Astrocyte of the cerebellum (primary cell): ENCODE measurements around the gene NFYA.

Experiments used
- DNase-seq: peaks from one replicate; pipeline ENCODE4 v3.0.0-alpha.2; 2011; ENCODE audit warnings: low read depth
- H3K4me3 ChIP-seq: 2 replicates; pipeline ENCODE4 v1.5.1; 2011; ENCODE audit warnings: mild to moderate bottlenecking, low read depth, low read length, moderate library complexity
- CTCF ChIP-seq: IDR thresholded peaks from 2 replicates; pipeline ENCODE4 v1.5.1; 2012; ENCODE audit warnings: low read length, low read depth, moderate library complexity, mild to moderate bottlenecking; ENCODE audit errors: missing control alignments
- in situ Hi-C: cut with HindIII; loops from 2 replicates; pipeline ENCODE4 v1.10.0; 2017; ENCODE audit warnings: low sequenced_read_pairs

The NFYA gene

GRCh38 chr6:41066867-41067304, 5.9 kb upstream of the NFYA start:
- in situ Hi-C loops = loop anchor here (25.0 kb wide), 1 partner anchor 1705 kb away; no protein-coding TSS in a partner anchor
- peak; percentile 78 for TF ChIP-seq CTCF
- peak; percentile 76 for DNase-seq
- H3K4me3 ChIP-seq = no peak overlapping the region

DNA sequence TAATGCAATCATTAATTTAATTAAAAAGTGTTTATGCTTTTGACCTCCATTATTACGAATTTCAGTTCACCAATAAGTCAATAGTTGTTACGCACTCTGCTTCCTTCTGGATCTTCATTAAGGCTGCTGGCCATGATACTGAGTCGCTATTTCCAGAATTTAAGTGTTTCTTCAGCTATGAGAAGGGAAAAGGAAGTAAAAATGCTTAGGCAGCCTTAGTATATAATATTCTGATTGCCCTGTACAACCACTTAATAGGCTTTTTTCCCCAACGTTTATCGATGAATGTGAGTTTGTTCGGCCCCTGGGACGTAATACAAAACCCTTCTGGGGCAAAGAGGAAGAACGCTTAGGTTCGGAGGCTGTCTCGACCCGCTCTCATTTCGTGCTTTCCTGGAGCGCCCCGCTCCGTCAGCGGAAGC, 1.3 kb upstream of the NFYA start:
- in situ Hi-C loops = loop anchor here (25.0 kb wide), 1 partner anchor 1709 kb away; no protein-coding TSS in a partner anchor
- peak overlapping the region; percentile 88 for H3K4me3 ChIP-seq

DNA sequence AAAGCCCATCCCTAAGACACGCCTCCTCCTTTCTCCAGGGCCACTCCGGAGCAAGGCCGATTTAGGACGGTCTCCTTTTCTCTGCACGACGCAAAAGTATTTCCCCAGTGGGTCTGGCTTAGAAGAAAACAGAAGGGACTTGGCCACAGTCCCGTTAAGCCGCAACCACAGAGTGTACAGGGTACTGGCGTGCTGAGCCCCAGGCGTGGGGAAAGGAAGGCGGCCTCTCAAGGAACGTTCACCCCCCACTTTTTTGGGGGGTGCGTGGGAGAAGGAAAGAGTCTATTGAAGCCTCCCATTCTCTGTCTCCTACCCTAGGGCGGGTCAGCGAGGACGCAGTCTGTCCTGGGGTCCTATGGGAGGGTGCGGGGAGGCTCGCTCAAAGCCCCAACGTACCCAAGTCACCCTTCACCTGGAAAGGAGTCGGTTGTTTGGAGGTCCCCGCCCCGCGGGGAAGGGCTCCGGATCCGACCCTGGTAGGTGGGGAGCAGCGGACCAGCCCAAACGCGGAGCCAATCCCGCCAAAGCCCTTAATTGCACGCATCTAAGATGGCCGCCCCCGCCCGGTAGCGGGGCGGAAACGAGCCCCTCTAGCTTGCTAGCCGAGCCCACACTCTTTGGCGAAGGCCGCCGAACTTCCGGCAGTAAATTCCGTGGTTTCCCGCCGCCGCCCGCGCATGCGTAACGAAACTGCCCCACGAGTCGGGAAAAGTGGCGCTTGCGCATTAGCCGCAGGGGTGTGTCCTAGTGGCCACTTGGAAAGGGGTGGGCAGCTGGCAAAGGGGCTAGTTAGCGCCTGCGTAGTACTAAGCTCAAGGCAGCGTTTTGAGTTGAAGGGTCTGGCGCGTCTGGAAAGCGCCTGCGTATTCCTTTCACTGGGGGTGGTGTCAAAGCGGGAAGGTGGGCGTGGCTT, 595 bp upstream of the NFYA start, which contains the start of gene OARD1:
OARD1 (minus strand) TSS at position 434 of the 913 bp plus-strand sequence. CDS start 722 bp downstream, outside the sequence.
- peak; percentile 99 for DNase-seq
- in situ Hi-C loops = loop anchor here (25.0 kb wide), 1 partner anchor 1710 kb away; no protein-coding TSS in a partner anchor
- H3K4me3 ChIP-seq = peak within 1 kb of the TSS; percentile 88
- no peak for TF ChIP-seq CTCF

More for the DNA sequence above, 1.3 kb upstream of the NFYA start:
- no peak for DNase-seq
- no peak for TF ChIP-seq CTCF

DNA sequence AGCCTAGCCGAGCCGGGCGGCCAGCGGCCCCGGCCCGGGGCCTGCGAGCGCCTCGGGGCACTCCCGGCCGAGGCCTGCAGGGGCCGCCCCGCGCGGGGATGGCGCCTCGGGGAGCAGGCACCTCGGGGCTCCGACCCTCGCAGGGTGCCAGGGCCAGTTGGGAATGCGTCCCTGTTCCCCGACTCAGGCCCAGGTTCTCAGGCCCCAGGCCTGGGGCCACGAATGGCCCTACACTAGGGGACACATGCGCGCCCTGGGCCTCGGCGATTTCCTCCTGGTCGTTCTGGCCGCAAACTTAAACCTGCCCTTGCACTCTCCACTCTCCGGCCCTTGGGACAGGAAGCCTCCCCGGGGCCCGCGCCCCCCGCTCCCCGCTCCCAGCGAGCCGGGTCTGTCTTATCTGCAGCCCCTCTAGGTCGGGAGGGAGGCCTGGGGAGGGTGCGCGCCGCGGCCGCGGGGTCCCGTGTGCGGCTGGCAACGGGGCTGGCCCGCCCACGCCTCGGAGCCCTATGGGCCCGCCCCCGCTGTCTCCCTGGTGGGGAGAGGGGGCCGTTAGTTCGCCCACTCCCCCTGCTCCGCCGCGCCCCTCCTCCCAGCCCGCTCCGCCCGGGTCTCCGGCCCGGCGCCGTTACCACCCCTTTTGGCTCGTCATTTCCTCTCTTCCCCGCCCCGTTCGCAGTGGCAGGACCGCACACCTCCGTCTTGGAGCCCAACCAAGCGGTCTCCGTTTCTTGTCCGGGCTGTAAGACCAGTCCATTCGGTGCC, 611 bp downstream of the NFYA start:
- peak; percentile 36 for TF ChIP-seq CTCF
- DNase-seq = peak; percentile 50
- in situ Hi-C loops = loop anchor here (25.0 kb wide), 1 partner anchor 1711 kb away; no protein-coding TSS in a partner anchor

DNA sequence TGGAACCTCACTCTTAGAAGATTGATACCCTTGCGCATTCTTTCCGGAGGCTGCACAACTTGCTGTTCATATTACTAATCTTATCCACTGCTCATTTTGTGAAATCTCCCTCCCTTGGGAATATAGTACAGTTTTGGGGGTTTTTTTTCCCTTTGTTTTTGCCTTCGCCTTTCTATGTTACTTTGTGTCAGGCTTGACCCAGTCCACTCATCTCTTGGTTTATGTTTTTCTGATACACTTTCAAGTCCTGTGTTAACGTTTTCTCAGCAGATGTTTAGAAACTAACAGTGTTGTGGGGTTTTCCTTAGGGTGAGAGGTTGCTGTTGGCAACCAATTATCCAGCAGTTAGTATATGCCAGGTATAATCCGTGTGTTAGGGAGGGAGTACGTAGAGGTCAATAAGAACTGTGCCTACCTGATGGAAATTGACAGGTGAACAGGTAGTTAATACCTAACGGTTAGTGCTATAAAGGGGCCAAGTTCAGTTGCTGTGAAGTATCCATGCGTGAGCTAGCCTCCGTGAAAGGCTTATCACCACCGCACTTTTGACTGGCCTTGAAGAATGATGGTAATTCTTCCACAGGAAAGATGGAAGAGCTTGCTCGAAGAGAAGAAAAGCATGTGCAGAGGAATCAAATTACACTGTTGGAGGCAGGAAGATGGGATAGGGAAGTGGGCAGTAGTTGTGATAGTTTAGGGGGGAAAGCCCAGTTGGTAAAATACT, 1.4 kb downstream of the NFYA start:
- in situ Hi-C loops = loop anchor here (25.0 kb wide), 1 partner anchor 1712 kb away; no protein-coding TSS in a partner anchor
- no peak for DNase-seq
- H3K4me3 ChIP-seq = peak overlapping the region; percentile 88
- TF ChIP-seq CTCF = no peak

More for the DNA sequence above, 611 bp downstream of the NFYA start:
- peak overlapping the region; percentile 88 for H3K4me3 ChIP-seq
